Dedifferentiated amniotic fluid mesenchymal stem cell (primary cell): ENCODE data around the gene SCYL2.
"Not testable (repeated sequence)": the region's sequence is repeated elsewhere in the genome, so short reads cannot be mapped to it uniquely, and the experiment has no call there.

Experiments
- DNase-seq: peaks from one replicate; pipeline ENCODE4 v3.0.0-alpha.2; 2016; ENCODE audit errors: extremely low spot score

The SCYL2 gene

DNA sequence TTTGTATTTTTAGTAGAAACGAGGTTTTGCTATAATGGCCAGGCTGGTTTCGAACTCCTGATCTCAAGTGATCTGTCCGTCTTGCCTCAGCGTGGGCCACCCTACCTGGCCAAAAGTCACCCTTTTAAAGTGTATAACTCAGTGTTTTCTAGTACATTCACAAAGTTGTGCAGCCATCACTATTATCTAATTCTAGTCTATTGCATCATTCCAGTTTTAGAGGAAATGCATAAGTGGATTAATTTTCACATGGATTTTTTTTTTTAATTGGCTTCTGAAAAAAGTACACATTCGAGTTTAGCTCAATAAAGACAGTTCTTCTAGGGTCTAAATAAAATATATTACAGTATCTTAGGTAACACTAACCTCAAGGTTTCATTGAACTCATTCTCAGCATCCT lies 3.8 kb upstream of the SCYL2 start:
- no peak for DNase-seq

- DNase-seq, result not testable (repeated sequence)
Measured at GRCh38 chr12:100265107-100265506, 1.9 kb upstream of the SCYL2 start.

GRCh38 chr12:100265732-100266584 lies 1.0 kb upstream of the SCYL2 start:
- no peak for DNase-seq

DNA sequence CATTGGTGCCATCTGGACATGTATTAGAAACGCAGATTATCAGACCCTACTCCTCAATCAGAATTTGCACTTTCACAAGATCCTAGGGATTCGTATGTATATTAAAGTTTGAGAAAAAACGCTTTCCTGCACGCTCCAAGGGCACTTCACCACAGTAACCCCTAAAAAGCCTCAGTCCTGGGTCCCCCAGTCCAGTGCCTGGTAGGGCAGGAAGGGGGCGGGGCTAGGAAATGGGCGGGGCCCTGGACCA lies 467 bp upstream of the SCYL2 start:
- peak; percentile 68 for DNase-seq

DNA sequence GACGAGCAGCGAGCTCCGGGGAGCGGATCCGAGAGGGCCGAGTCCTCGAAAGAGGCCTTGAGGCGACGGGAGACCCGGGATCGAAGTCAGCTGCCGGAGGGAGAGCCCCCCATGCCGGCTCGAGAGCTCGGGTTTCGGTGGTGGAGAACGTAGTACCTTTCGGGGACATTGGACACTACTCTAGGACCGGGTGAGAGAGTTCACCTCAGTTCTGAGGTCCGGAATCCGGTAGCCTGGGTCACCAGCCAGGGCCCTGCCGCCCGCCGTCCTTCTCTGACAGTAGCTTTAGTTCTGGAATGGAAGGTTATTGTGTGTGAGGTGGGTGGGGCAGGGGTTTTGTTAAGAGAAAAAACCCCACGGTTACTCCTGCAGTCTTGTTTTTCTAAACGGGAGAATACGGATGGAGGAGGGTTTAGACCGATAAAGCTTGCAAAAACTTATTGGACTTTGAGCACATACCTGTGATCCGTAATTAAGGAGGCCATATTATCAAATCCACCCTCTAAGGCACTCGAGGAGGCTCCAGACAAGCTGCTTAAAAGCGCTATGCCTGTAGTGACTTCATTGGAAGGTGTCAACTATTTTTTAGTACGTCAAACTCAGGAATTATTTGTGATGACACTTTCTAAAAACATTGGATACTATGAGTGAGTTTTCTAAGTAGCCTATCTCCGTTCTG lies 765 bp downstream of the SCYL2 start:
- DNase-seq, result peak; percentile 22

DNA sequence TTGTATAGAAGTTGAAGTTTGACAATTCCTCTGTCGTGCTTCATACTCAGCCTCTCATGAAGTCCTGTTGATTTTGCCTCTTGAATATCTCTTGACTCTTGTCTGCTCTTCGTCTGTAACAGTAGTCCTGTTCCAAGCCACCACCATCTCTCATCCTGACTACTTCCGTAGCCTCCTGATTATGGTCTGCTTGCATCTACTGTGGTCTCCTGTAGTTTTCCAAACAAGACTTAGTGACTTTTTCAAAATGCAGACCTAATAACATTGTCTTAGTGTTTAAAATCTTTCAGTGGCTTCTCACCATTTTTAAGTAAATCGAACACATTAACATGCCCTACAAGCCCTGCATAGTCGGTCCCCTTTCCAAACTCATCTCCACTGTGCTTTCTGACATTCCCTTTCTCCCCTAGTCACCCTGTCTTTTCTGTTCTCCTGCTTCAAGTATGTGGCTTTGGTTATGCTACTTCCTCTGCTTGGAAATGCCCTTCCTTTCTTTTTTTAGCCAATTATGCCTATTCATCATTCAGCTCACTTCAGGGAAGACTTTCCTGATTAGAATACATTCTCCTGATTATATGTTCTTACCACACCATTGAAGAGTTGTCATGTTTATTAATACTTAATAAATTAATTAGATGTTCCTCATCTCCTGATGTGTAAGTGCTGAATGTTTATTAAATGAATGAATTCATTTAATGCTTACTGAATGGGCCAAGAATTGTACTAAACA lies 2.0 kb downstream of the SCYL2 start:
- no peak for DNase-seq

GRCh38 chr12:100273782-100274181 lies 6.8 kb downstream of the SCYL2 start:
- DNase-seq, result no peak

- no peak for DNase-seq
Measured at GRCh38 chr12:100274291-100274690, 7.3 kb downstream of the SCYL2 start.

- no peak for DNase-seq
Measured at GRCh38 chr12:100279159-100279558, 12.2 kb downstream of the SCYL2 start.

- peak; percentile 11 for DNase-seq
Measured at GRCh38 chr12:100279607-100280244, 12.7 kb downstream of the SCYL2 start.

- DNase-seq, result not testable (repeated sequence)
Measured at GRCh38 chr12:100284556-100284955, 17.6 kb downstream of the SCYL2 start.

DNA sequence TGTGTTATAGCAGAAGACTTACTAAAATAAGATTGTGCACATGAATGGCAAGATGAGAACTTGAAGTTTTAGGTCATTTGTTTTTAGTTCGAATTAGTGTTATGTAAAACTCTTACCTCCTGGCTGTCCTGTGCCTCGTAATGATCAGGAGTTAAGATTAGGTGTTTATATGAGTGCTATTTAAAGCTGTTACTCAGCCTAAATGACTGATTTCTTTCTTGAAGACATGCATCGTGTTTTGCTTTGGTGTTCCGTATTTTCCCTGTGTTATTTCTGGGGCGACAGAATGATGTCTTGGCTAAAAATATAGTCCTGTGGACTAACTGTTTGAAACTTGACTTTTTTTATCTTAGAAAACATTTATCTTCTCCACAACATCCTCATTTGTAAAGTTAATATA lies 22.1 kb downstream of the SCYL2 start:
- DNase-seq, result no peak

DNA sequence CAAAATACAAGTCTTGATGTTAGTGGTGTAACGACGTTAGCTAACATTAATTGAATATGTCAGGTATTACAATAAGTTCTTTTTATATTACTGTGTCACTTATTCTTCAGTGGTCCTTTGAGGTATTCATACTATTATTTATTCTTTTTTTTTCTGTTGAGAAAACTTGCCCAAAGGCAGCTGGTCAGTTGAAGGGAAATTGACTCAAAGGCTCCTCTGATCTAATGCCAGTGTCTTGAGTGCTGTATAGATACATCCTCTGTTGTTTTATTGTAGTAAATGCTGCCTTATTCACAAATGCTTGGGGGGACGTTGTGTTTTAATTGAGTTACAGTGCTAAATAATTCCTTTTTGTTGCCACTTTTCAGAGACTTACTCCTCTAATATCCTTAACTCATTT lies 23.0 kb downstream of the SCYL2 start:
- no peak for DNase-seq

DNA sequence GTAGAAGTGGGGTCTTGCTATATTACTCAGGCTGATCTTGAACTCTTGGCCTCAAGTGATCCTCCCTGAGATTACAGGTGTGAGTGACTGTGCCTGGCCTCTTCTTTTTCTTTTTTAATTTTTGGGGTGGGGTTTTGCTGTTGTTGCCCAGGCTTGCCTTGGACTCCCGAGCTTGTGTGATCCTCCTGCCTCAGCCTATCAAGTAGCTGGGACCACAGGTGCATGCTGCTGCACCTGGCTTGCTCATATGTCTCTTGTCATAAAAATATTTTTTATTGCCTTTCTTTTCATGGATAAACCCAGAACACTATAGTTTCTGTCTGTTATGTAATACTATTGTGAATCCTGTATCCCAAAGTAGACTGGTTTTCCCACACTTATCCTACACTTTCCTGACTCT lies 26.0 kb downstream of the SCYL2 start:
- no peak for DNase-seq

- DNase-seq, result not testable (repeated sequence)
Measured at GRCh38 chr12:100294366-100294765, 27.4 kb downstream of the SCYL2 start.

- no peak for DNase-seq
Measured at GRCh38 chr12:100295764-100296555, 29.0 kb downstream of the SCYL2 start.

DNA sequence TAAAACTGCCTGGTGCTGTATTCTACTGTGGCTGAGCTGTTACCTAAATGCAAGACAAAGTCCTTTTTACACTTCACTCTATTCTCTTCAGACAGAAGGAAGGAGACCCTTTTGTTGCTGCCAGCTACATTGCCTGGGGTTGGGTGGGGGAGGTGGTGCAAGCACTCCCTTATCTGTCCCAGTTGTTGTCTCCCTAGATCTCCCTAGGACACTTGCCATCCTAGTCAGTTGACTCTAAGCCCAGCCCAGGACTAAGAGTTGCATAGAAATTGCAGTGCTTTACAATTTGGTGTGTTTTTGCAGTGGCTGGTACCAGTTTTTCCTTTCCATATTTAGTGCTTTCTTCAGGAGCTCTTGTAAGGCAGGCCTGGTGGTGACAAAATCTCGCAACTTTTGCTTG lies 35.1 kb downstream of the SCYL2 start:
- no peak for DNase-seq

- DNase-seq, result no peak
Measured at GRCh38 chr12:100303831-100304230, 36.9 kb downstream of the SCYL2 start.

DNA sequence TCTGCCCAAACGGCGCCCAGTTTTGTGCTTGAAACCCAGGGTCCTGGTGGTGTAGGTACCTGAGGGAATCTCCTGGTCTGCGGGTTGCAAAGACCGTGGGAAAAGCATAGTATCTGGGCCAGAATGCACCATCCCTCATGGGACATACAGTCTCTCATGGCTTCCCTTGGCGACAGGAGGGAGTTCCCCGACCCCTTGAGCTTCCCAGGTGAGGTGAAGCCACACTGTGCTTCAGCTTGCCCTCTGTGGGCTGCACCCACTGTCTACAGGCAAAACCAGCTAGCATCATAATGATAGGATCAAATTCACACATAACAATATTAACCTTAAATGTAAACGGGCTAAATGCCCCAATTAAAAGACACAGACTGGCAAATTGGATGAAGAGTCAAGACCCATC lies 37.4 kb downstream of the SCYL2 start:
- DNase-seq, result not testable (repeated sequence)

DNA sequence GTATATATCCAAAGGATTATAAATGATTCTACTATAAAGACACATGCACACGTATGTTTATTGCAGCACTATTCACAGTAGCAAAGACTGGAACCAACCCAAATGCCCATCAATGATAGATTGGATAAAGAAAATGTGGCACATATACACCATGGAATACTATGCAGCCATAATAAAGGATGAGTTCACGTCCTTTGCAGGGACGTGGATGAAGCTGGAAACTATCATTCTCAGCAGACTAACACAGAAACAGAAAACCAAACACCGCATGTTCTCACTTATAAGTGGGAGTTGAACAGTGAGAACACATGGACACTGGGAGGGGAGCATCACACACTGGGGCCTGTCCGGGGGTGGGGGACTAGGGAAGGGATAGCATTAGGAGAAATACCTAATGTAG lies 41.2 kb downstream of the SCYL2 start:
- not testable (repeated sequence) for DNase-seq

DNA sequence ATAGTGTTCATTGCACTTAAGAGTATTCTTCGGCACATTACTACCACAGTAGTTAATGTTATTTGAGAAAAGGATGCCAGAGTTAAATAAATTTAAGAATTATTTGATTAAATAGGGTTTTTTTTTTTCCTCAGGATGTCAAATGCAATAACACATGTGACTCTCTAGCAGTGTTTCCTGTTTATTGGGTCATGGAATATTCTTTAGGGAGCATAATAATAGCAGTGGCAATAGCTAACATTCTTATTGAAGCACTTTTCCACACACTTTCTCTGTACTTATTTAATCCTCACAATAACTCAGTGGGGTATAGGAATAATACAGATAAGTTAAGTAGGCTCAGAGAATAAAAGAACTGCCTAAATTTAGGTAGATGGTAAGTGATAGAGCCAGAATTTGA lies 44.3 kb downstream of the SCYL2 start:
- no peak for DNase-seq

- DNase-seq, result no peak
Measured at GRCh38 chr12:100317371-100317770, 50.4 kb downstream of the SCYL2 start.
